ENCODE data around the gene S100A2. TPM values are rescaled to one million over a fixed set of nuclear protein-coding genes. Genes with fewer than 3 reads are reported as not detected.
"Not testable (repeated sequence)": the region's sequence is repeated elsewhere in the genome, so short reads cannot be mapped to it uniquely, and the experiment has no call there.

The S100A2 gene
- total RNA-seq, 2 donors from 2014 or later: 10.1 to 10.7 TPM

- Mint-ChIP-seq H3K4me3 (no peak overlapping the region), H3K27ac (peak overlapping the region; percentile 7), H3K36me3 (ENCODE audit: low read depth) (peaks cover 4% of the 10 kb centered on the region), H3K9me3 (no peaks in the 10 kb centered on the region), H3K27me3 (no peaks in the 10 kb centered on the region), H3K4me1 (peaks cover 13% of the 10 kb centered on the region)
- ATAC-seq (replicated peaks): no peak
Measured at GRCh38 chr1:153527023-153527682, 38.5 kb downstream of the S100A2 start.

DNA sequence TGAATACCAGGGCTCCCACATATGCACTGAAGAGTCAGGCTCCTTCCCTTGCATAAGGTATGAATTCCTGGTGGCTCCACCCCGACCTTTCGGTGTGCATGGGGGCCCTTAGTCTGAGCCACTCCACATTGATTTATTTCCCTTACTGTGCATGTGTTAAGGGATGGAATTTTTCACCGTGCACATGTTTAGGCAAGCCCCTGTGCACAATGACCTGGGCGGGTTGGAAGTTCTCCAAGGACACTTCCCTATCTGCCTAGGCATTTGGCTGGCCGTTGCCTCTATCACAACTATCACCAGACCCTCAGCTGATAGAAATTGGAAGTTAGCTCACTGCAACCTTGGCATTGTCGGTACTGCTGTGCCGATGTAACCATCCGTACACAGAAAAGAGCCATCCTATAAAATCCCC lies 39.5 kb downstream of the S100A2 start:
- ATAC-seq (replicated peaks): no peak
- Mint-ChIP-seq H3K36me3 (ENCODE audit: low read depth) (no peaks in the 10 kb centered on the region), H3K27me3 (no peaks in the 10 kb centered on the region), H3K9me3 (no peaks in the 10 kb centered on the region), H3K27ac (no peak overlapping the region), H3K4me1 (peaks cover 3% of the 10 kb centered on the region), H3K4me3 (no peak overlapping the region)

DNA sequence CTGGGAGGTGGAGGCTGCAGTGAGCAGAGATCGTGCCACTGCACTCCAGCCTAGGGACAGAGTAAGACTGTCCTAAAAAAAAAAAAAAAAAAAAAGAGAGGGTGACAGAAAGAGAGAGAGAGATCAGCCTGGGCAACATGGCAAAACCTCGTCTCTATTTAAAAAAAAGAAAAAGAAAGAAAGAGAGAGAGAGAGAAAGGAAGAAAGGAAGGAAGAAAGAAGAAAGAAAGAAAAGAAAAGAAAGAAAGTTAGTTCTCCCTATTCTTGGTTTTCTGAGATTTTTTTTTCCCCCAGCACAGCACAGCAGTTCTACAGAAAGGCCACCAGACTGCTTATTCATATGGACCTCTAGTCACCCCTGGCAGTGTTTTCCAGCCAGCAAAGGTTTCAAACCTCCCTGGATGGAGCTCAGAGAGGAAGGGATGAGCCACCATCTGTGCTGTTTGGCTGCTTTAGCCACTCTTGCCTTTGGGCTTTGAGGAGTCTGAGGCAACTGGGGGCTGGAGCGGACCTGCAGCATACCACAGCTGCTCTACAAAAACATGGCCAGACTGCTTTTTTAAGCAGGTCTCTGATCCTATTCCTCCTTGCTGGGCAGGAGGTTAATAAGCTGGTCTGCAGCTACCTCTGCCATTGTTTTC lies 40.4 kb downstream of the S100A2 start:
- Mint-ChIP-seq H3K36me3 (ENCODE audit: low read depth) (no peaks in the 10 kb centered on the region), H3K27ac (peak overlapping the region; percentile 36), H3K4me3 (no peak overlapping the region), H3K4me1 (no peaks in the 10 kb centered on the region), H3K9me3 (no peaks in the 10 kb centered on the region), H3K27me3 (no peaks in the 10 kb centered on the region)
- ATAC-seq (replicated peaks): no peak

GRCh38 chr1:153522353-153523048 lies 43.1 kb downstream of the S100A2 start:
- not testable (repeated sequence) for H3K27me3 Mint-ChIP-seq; H3K4me3 Mint-ChIP-seq; ATAC-seq (replicated peaks); H3K9me3 Mint-ChIP-seq; H3K27ac Mint-ChIP-seq; H3K36me3 Mint-ChIP-seq (ENCODE audit: low read depth); H3K4me1 Mint-ChIP-seq

DNA sequence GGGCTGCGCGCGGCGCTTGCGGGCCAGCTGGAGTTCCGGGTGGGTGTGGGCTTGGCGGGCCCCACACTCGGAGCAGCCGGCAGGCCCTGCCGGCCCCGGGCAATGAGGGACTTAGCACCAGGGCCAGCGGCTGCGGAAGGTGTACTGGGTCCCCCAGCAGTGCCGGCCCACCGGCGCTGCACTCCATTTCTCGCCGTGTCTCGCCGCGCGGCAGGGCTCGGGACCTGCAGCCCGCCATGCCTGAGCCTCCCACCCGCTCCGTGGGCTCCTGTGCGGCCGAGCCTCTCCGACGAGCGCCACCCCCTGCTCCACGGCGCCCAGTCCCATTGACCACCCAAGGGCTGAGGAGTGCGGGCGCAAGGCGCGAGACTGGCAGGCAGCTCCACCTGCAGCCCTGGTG lies 43.8 kb downstream of the S100A2 start:
- not testable (repeated sequence) for H3K4me3 Mint-ChIP-seq; H3K4me1 Mint-ChIP-seq; H3K36me3 Mint-ChIP-seq (ENCODE audit: low read depth); H3K27me3 Mint-ChIP-seq; ATAC-seq (replicated peaks); H3K27ac Mint-ChIP-seq; H3K9me3 Mint-ChIP-seq

- Mint-ChIP-seq H3K4me1 (no peaks in the 10 kb centered on the region), H3K27ac (no peak overlapping the region), H3K9me3 (no peaks in the 10 kb centered on the region), H3K4me3 (no peak overlapping the region), H3K36me3 (ENCODE audit: low read depth) (no peaks in the 10 kb centered on the region), H3K27me3 (no peaks in the 10 kb centered on the region)
- ATAC-seq (replicated peaks): no peak
Measured at GRCh38 chr1:153520818-153521476, 44.7 kb downstream of the S100A2 start.

- not testable (repeated sequence) for H3K4me3 Mint-ChIP-seq; H3K36me3 Mint-ChIP-seq (ENCODE audit: low read depth); H3K9me3 Mint-ChIP-seq; H3K4me1 Mint-ChIP-seq; ATAC-seq (replicated peaks); H3K27me3 Mint-ChIP-seq; H3K27ac Mint-ChIP-seq
Measured at GRCh38 chr1:153520137-153520691, 45.4 kb downstream of the S100A2 start.

DNA sequence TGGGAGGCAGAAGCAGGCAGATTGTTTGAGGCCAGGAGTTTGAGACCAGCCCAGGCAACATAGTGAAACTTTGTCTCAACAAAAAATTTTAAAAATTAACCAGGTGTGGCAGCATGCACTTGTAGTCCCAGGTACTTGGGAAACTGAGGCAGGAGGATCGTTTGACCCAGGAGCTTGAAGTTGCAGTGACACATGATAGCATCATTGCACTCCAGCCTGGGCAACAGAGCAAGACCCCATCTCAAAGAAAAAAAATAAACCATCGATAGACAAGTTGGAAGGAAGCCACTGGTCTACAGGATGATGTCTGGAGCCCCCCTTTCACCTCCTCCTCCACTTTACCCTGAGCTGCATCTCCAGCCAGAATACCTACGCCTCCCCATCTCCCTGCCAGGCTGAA lies 46.4 kb downstream of the S100A2 start:
- no peaks in the 10 kb centered on the region for H3K4me1 Mint-ChIP-seq
- no peak for ATAC-seq (replicated peaks)

GRCh38 chr1:153515504-153516394 lies 49.9 kb downstream of the S100A2 start:
- H3K27ac Mint-ChIP-seq: peak overlapping the region; percentile 72
- ATAC-seq (replicated peaks): no peak
- H3K4me1 Mint-ChIP-seq: no peaks in the 10 kb centered on the region
- no peaks in the 10 kb centered on the region for H3K9me3 Mint-ChIP-seq
- H3K27me3 Mint-ChIP-seq: no peaks in the 10 kb centered on the region
- no peak overlapping the region for H3K4me3 Mint-ChIP-seq
- no peaks in the 10 kb centered on the region for H3K36me3 Mint-ChIP-seq (ENCODE audit: low read depth)

More for the DNA sequence above, 46.4 kb downstream of the S100A2 start:
- Mint-ChIP-seq H3K27ac (no peak overlapping the region), H3K27me3 (no peaks in the 10 kb centered on the region), H3K36me3 (ENCODE audit: low read depth) (no peaks in the 10 kb centered on the region), H3K4me3 (no peak overlapping the region), H3K9me3 (no peaks in the 10 kb centered on the region)

GRCh38 chr1:153513666-153514065 lies 52.0 kb downstream of the S100A2 start:
- no peak for ATAC-seq (replicated peaks)
- Mint-ChIP-seq H3K4me3 (no peak overlapping the region), H3K27ac (no peak overlapping the region), H3K4me1 (no peaks in the 10 kb centered on the region), H3K27me3 (no peaks in the 10 kb centered on the region), H3K36me3 (ENCODE audit: low read depth) (no peaks in the 10 kb centered on the region), H3K9me3 (no peaks in the 10 kb centered on the region)

DNA sequence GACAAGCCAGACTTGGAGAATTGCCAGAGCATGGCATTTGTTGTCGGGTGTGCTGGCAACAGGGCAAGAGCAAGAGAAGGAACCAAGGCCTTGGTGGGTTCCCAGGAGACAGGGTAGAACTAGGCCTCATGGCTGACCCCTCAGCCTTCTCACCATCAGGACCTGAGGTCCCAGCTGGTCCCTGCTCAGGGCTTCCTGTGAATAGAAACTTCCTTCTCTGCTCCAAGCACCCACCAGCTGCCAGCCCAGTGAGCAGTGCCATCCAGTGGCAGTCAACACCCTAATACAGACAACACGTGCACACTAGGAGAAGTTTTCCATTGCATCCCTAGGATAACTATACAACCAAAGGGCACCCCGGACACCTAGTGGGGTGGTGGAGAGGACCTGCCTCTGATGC lies 52.6 kb downstream of the S100A2 start:
- H3K4me1 Mint-ChIP-seq: no peaks in the 10 kb centered on the region
- no peaks in the 10 kb centered on the region for H3K27me3 Mint-ChIP-seq
- no peak overlapping the region for H3K4me3 Mint-ChIP-seq
- ATAC-seq (replicated peaks): no peak
- no peak overlapping the region for H3K27ac Mint-ChIP-seq
- H3K36me3 Mint-ChIP-seq (ENCODE audit: low read depth): no peaks in the 10 kb centered on the region
- H3K9me3 Mint-ChIP-seq: no peaks in the 10 kb centered on the region

Measured in activated T-helper 17 cell treated with anti-CD3 and anti-CD28 coated beads, Interleukin-2, amount 50 U/mL, for 72 hours (primary cell).